GM23338 (cell line): ENCODE measurements around the gene PDE1C.

Experiments used
- CREB1 ChIP-seq: fragments of 250-450 bp; sonication (Bioruptor Pico); IDR thresholded peaks from 2 replicates; pipeline ENCODE4 v1.5.0; 2020; ENCODE audit warnings: low read depth, mild to moderate bottlenecking, moderate library complexity
- EZH2 ChIP-seq: fragments of 200-600 bp; sonication (generic); IDR thresholded peaks from one replicate; pipeline ENCODE4 v1.8.0; 2017; ENCODE audit warnings: antibody characterized with exemption, mild to moderate bottlenecking, low read depth; ENCODE audit not compliant: unreplicated experiment
- EZH2phosphoT487 ChIP-seq: fragments of 200-600 bp; sonication (generic); IDR thresholded peaks from one replicate; pipeline ENCODE4 v1.8.1; 2018; ENCODE audit warnings: antibody characterized with exemption; ENCODE audit not compliant: unreplicated experiment
- JUNB ChIP-seq: IDR thresholded peaks from one replicate; pipeline ENCODE4 v1.6.1; 2016; ENCODE audit warnings: antibody characterized with exemption; ENCODE audit not compliant: unreplicated experiment
- POLR2AphosphoS5 ChIP-seq: IDR thresholded peaks from 2 replicates; pipeline ENCODE4 v1.6.1; 2016; ENCODE audit warnings: antibody characterized with exemption, low read depth
- ZNF331 ChIP-seq: fragments of 250-450 bp; sonication (Bioruptor Pico); IDR thresholded peaks from 2 replicates; pipeline ENCODE4 v1.5.0; 2020; ENCODE audit warnings: low read depth, mild to moderate bottlenecking, moderate library complexity
- TF ChIP-seq, protein P1 (sequence below), 2 experiments: fragments of 200-600 bp in 1 of 2; sonication (generic) in 1 of 2; conservative IDR thresholded peaks; 2 replicates each; pipeline versions ENCODE4 v1.5.1 to v1.6.1; 2016 to 2017; ENCODE audit warnings: antibody characterized with exemption in 2 of 2, low read depth in 2 of 2, mild to moderate bottlenecking in 2 of 2, moderate library complexity in 1 of 2
- TF ChIP-seq, protein P2 (sequence below): IDR thresholded peaks from 2 replicates; pipeline ENCODE4 v1.6.1; 2016; ENCODE audit warnings: antibody characterized with exemption

DNA sequence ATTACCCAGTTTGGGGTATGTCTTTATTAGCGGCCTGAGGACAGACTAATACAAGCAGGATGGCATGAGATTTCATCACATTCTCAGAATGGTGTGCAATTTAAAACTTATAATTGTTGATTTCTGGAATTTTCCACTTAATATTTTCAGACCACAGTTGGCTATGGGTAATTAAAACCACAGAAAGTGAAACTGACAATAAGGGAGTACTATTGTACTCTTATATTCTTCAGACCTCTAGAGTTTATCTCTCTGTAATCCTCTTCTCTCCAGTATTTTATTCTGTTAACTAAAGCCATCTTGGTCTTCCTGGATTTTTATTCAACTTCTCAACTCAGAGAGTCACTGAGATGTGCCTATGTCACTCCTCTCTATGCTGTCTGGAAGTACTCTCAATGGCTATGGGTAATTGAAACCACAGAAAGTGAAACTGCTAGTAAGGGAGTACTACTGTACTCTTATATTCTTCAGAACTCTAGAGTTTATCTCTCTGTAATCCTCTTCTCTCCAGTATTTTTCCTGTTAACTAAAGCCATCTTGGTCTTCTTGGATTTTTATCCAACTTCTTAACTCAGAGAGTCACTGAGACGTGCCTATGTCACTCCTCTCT is 264.9 kb downstream of the PDE1C start:
- TF ChIP-seq, protein P1, sequence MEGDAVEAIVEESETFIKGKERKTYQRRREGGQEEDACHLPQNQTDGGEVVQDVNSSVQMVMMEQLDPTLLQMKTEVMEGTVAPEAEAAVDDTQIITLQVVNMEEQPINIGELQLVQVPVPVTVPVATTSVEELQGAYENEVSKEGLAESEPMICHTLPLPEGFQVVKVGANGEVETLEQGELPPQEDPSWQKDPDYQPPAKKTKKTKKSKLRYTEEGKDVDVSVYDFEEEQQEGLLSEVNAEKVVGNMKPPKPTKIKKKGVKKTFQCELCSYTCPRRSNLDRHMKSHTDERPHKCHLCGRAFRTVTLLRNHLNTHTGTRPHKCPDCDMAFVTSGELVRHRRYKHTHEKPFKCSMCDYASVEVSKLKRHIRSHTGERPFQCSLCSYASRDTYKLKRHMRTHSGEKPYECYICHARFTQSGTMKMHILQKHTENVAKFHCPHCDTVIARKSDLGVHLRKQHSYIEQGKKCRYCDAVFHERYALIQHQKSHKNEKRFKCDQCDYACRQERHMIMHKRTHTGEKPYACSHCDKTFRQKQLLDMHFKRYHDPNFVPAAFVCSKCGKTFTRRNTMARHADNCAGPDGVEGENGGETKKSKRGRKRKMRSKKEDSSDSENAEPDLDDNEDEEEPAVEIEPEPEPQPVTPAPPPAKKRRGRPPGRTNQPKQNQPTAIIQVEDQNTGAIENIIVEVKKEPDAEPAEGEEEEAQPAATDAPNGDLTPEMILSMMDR (conservative IDR thresholded peaks at IDR 0.05; ENCODE audit: low read depth in 2 of 2): no peak
- TF ChIP-seq EZH2 (no peak), JUNB (no peak), CREB1 (CRISPR knock-in tag) (no peak), POLR2AphosphoS5 (no peak), EZH2phosphoT487 (no peak), ZNF331 (CRISPR knock-in tag) (no peak)
- TF ChIP-seq, protein P2, sequence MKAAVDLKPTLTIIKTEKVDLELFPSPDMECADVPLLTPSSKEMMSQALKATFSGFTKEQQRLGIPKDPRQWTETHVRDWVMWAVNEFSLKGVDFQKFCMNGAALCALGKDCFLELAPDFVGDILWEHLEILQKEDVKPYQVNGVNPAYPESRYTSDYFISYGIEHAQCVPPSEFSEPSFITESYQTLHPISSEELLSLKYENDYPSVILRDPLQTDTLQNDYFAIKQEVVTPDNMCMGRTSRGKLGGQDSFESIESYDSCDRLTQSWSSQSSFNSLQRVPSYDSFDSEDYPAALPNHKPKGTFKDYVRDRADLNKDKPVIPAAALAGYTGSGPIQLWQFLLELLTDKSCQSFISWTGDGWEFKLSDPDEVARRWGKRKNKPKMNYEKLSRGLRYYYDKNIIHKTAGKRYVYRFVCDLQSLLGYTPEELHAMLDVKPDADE: no peak
